HepG2 (cell line): Measurements from ENCODE around the gene KCND1. TPM values are rescaled to one million over a fixed set of nuclear protein-coding genes. Genes with fewer than 3 reads are reported as not detected.

ENCODE experiments used
- ATAC-seq: fragments of 200-7000 bp; cut with Tn5 transposase; 3 replicates; pipeline ENCODE4 v1.9.1; 2020; ENCODE audit warnings: mild to moderate bottlenecking, moderate library complexity
- BruUV-seq: library from RNA; stranded (reverse); fragments of 400-500 nt; replicated peaks from 2 replicates; lab custom pipeline; 2021; lab: Mats Ljungman, UMichigan
- CTCF ChIA-PET: fragments of 300-600 bp; formaldehyde crosslinking; extraction: SDS; loops from one replicate; lab custom pipeline; 2021; ENCODE audit warnings: low total read pairs, inconsistent platforms, low intra/inter-chr PET ratio; lab: Yijun Ruan, JAX
- POLR2A ChIA-PET: fragments of 350-600 bp; sonication (Branson Sonifier 250); formaldehyde crosslinking; loops from one replicate; lab custom pipeline; 2020; ENCODE audit warnings: antibody characterized with exemption, inconsistent platforms; lab: Yijun Ruan, JAX
- DNase-seq: peaks from one replicate; pipeline ENCODE4 v3.0.0-alpha.2; 2015; ENCODE audit warnings: low spot score
- FAIRE-seq: peaks from 3 replicates; lab custom pipeline; 2011; peaks lifted over from hg19 to GRCh38; lab: Jason Lieb, UNC
- H2AFZ ChIP-seq: one replicate; pipeline ENCODE4 v1.6.1; 2011; ENCODE audit warnings: low read length, inconsistent platforms
- H3K27ac ChIP-seq: fragments of 300-600 bp; 3 replicates; pipeline ENCODE4 v1.8.0; 2011; ENCODE audit warnings: mixed run types, mild to moderate bottlenecking, mixed read lengths, low read length, inconsistent platforms; ENCODE audit not compliant: insufficient read depth; ENCODE audit errors: extremely low read length
- H3K27me3 ChIP-seq, 2 experiments: fragments of 200-600 bp in 1 of 2; 2 replicates in 1 of 2; 3 replicates in 1 of 2; pipeline versions ENCODE4 v1.6.0 to v1.8.0; 2011; ENCODE audit warnings: low read length in 2 of 2, mild to moderate bottlenecking in 2 of 2, moderate library complexity in 2 of 2, inconsistent platforms in 1 of 2; ENCODE audit not compliant: insufficient read depth in 2 of 2, control insufficient read depth in 1 of 2
- H3K36me3 ChIP-seq, 2 experiments: fragments of 200-600 bp in 1 of 2; replicated peaks in 1 of 2; 2 replicates in 1 of 2; 3 replicates in 1 of 2; pipeline versions ENCODE4 v1.5.1 to v1.8.0; 2011; ENCODE audit warnings: low read length in 2 of 2, inconsistent platforms in 1 of 2; ENCODE audit not compliant: insufficient read depth in 2 of 2, control insufficient read depth in 1 of 2
- H3K4me1 ChIP-seq: 2 replicates; pipeline ENCODE4 v1.5.1; 2012; ENCODE audit warnings: low read length, inconsistent platforms; ENCODE audit not compliant: insufficient read depth
- H3K4me2 ChIP-seq: 2 replicates; pipeline ENCODE4 v1.6.0; 2011; ENCODE audit warnings: low read depth, low read length, inconsistent platforms
- H3K4me3 ChIP-seq, 3 experiments: fragments of 200-600 bp in 1 of 3; sonication (generic), shearing (Covaris generic) in 1 of 3; replicated peaks in 1 of 3; 2 replicates each; pipeline ENCODE4 v1.5.1; 2011 to 2016; ENCODE audit warnings: low read length in 3 of 3, inconsistent platforms in 2 of 3, low read depth in 2 of 3, mild to moderate bottlenecking in 2 of 3, control low read depth in 1 of 3, mixed read lengths in 1 of 3; ENCODE audit not compliant: insufficient read depth in 1 of 3
- H3K79me2 ChIP-seq: one replicate; pipeline ENCODE4 v1.6.1; 2011; ENCODE audit warnings: low read length, inconsistent platforms; ENCODE audit not compliant: insufficient read depth
- H3K9ac ChIP-seq: 2 replicates; pipeline ENCODE4 v1.6.0; 2011; ENCODE audit warnings: mild to moderate bottlenecking, low read depth, low read length, inconsistent platforms; ENCODE audit not compliant: insufficient read depth
- H3K9me3 ChIP-seq: 2 replicates; pipeline ENCODE4 v1.5.1; 2012; ENCODE audit warnings: mild to moderate bottlenecking, low read length
- H4K20me1 ChIP-seq: 2 replicates; pipeline ENCODE4 v1.6.0; 2011; ENCODE audit warnings: inconsistent platforms, mild to moderate bottlenecking, low read length, moderate library complexity; ENCODE audit not compliant: insufficient read depth
- MXI1 ChIP-seq: IDR thresholded peaks from 3 replicates; pipeline ENCODE4 v1.6.1; 2012; ENCODE audit warnings: low read depth, low read length, inconsistent platforms, borderline replicate concordance
- ZIK1 ChIP-seq: sonication (generic); formaldehyde crosslinking; IDR thresholded peaks from 2 replicates; pipeline ENCODE4 v1.5.0; 2020; ENCODE audit warnings: mild to moderate bottlenecking, low read depth, missing genetic modification reagents, borderline replicate concordance
- ZNF549 ChIP-seq: sonication (generic); formaldehyde crosslinking; IDR thresholded peaks from 2 replicates; pipeline ENCODE4 v1.5.0; 2020; ENCODE audit warnings: missing genetic modification reagents
- ZNF75D ChIP-seq: sonication (generic); formaldehyde crosslinking; IDR thresholded peaks from 2 replicates; pipeline ENCODE4 v1.8.1; 2023; ENCODE audit warnings: missing genetic modification reagents, mild to moderate bottlenecking, borderline replicate concordance
- ZSCAN9 ChIP-seq: IDR thresholded peaks from 2 replicates; pipeline ENCODE4 v1.6.1; 2016; ENCODE audit warnings: borderline replicate concordance
- WGBS: methylation state at CpG from one replicate; pipeline ENCODE4 v1.1.6; 2017; ENCODE audit warnings: low lambda C conversion rate; 5-methylcytosine and 5-hydroxymethylcytosine counted together
- in situ Hi-C: cut with HindIII; loops from 2 replicates; pipeline ENCODE4 v1.10.0; 2017; ENCODE audit warnings: low pct_unique_long_range_greater_than_20kb; ENCODE audit not compliant: extremely low pct_ligation_motif_present
- intact Hi-C: fragments of 100-400 bp; cut with micrococcal nuclease; formaldehyde crosslinking; loops from one replicate; pipeline ENCODE4 v1.10.0; 2022; ENCODE audit not compliant: unreplicated experiment
- polyA plus RNA-seq, 8 experiments: library from polyadenylated mRNA; depleted of rRNA in 3 of 8; stranded (reverse) in 7 of 8; unstranded in 1 of 8; fragments of >200 nt; fragmentation: Illumina TruSeq in 4 of 8; extraction: Trizol in 4 of 8; gene quantifications; 2 replicates each; pipeline versions ENCODE4 v1.2.1 to v1.2.3, GENCODE V29; 2011 to 2016; ENCODE audit warnings: low read depth in 4 of 8, missing spikeins in 1 of 8, mixed read lengths in 1 of 8; ENCODE audit not compliant: insufficient read depth in 1 of 8
- total RNA-seq, 5 experiments: library from RNA; depleted of rRNA; stranded (reverse); fragments of >200 nt; fragmentation: Illumina TruSeq; extraction: Trizol; gene quantifications; 2 replicates each; pipeline ENCODE4 v1.2.3, GENCODE V29; 2016; ENCODE audit warnings: low read depth in 1 of 5
- TF ChIP-seq, protein P1 (sequence below): sonication (generic); formaldehyde crosslinking; IDR thresholded peaks from 2 replicates; pipeline ENCODE4 v1.5.1; 2020; ENCODE audit warnings: missing genetic modification reagents, mild to moderate bottlenecking, borderline replicate concordance
- TF ChIP-seq, protein P2 (sequence below): sonication (generic); formaldehyde crosslinking; IDR thresholded peaks from 2 replicates; pipeline ENCODE4 v1.8.0; 2022; ENCODE audit warnings: missing genetic modification reagents, mild to moderate bottlenecking, borderline replicate concordance

The KCND1 gene
- total and polyA plus RNA-seq, 2 of the 13 experiments (the other 11 are each of a cell fraction or from before 2014, with no cell fraction given): 0.07 to 0.30 TPM

DNA sequence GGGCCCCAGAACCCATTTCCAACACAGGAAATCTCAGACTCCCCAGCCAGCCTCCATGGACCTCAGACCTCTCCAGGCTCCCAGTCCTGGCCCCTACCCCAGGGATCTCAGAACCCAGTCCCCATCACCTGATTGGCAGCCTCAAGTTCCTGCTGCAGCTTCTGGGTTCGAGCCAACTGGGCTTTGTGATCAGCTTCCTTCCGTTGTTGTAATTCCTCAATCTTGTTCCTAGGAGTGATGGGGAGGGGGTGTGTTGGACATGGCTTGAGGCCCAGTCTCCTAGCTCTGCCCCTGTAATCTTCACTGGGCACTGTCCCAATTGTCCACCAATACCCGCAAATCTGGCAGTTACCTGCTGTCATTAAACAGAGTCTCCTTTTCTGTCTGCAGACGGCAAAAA is 17.8 kb upstream of the KCND1 start:
- H3K4me3 ChIP-seq: no peak overlapping the region
- no peak overlapping the region for H2AFZ ChIP-seq
- H3K36me3 ChIP-seq: peaks cover 2 to 18% of the 10 kb centered on the region in 2 experiments; a peak in 2 of 5 replicates
- no peaks in the 10 kb centered on the region for H3K79me2 ChIP-seq
- POLR2A ChIA-PET: interaction anchor here (0.6 kb wide), 1 partner anchor 13 kb away, joined by 4 read pairs; the partner anchor contains the start of gene GRIPAP1
- DNase-seq (no peak), FAIRE-seq (no peak), ATAC-seq (no peak)
- BruUV-seq: no TSS peak
- 100% methylated on average over 4 of the region's 4 CpGs for WGBS
- no peak overlapping the region for H3K4me2 ChIP-seq
- intact Hi-C loops: no loop called here
- no peaks in the 10 kb centered on the region for H3K9me3 ChIP-seq
- H3K4me1 ChIP-seq: no peaks in the 10 kb centered on the region
- no peaks in the 10 kb centered on the region for H4K20me1 ChIP-seq
- H3K9ac ChIP-seq: no peak overlapping the region
- no peak for TF ChIP-seq ZNF549 (CRISPR knock-in tag)
- no peak for TF ChIP-seq ZIK1 (CRISPR knock-in tag)
- TF ChIP-seq MXI1: no peak
- TF ChIP-seq ZNF75D (CRISPR knock-in tag): no peak
- TF ChIP-seq, protein P1, sequence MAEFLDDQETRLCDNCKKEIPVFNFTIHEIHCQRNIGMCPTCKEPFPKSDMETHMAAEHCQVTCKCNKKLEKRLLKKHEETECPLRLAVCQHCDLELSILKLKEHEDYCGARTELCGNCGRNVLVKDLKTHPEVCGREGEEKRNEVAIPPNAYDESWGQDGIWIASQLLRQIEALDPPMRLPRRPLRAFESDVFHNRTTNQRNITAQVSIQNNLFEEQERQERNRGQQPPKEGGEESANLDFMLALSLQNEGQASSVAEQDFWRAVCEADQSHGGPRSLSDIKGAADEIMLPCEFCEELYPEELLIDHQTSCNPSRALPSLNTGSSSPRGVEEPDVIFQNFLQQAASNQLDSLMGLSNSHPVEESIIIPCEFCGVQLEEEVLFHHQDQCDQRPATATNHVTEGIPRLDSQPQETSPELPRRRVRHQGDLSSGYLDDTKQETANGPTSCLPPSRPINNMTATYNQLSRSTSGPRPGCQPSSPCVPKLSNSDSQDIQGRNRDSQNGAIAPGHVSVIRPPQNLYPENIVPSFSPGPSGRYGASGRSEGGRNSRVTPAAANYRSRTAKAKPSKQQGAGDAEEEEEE (CRISPR knock-in tag): no peak
- TF ChIP-seq, protein P2, sequence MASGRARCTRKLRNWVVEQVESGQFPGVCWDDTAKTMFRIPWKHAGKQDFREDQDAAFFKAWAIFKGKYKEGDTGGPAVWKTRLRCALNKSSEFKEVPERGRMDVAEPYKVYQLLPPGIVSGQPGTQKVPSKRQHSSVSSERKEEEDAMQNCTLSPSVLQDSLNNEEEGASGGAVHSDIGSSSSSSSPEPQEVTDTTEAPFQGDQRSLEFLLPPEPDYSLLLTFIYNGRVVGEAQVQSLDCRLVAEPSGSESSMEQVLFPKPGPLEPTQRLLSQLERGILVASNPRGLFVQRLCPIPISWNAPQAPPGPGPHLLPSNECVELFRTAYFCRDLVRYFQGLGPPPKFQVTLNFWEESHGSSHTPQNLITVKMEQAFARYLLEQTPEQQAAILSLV (CRISPR knock-in tag): no peak
- TF ChIP-seq ZSCAN9: no peak
- no peak overlapping the region for H3K27ac ChIP-seq
- H3K27me3 ChIP-seq: no peaks in the 10 kb centered on the region
- CTCF ChIA-PET: no interaction called here
- in situ Hi-C loops: no loop called here
